ENCODE measurements around the gene TM4SF4.
"Not testable (repeated sequence)": the region's sequence is repeated elsewhere in the genome, so short reads cannot be mapped to it uniquely, and the experiment has no call there.

The TM4SF4 gene, protein sequence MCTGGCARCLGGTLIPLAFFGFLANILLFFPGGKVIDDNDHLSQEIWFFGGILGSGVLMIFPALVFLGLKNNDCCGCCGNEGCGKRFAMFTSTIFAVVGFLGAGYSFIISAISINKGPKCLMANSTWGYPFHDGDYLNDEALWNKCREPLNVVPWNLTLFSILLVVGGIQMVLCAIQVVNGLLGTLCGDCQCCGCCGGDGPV

DNA sequence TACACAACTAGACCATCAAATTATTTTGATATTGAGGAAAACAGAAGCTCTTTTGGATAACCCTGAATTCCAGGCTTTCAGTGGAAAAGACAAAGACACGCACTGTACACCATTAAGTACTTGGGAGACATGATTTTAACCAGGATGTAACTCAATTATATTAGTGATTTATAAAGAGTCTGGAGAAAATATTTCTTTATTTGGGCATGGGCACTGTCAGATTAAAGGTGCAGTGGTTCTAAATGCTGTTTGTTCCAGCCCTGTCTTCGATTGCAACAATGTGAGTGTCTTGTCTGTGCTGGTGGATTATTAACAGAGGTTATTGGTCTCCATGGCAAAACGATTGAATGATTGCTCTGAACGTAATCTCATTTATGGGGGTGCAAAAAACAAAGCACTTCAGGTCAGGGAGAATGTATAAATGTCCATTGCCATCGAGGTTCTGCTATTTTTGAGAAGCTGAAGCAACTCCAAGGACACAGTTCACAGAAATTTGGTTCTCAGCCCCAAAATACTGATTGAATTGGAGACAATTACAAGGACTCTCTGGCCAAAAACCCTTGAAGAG is at the start of gene TM4SF4:
Gene TM4SF4 (plus strand): TSS at position 448 of the 568 bp plus-strand sequence. CDS start 181 bp downstream, outside the sequence.
- DNase-seq, result no peak

DNA sequence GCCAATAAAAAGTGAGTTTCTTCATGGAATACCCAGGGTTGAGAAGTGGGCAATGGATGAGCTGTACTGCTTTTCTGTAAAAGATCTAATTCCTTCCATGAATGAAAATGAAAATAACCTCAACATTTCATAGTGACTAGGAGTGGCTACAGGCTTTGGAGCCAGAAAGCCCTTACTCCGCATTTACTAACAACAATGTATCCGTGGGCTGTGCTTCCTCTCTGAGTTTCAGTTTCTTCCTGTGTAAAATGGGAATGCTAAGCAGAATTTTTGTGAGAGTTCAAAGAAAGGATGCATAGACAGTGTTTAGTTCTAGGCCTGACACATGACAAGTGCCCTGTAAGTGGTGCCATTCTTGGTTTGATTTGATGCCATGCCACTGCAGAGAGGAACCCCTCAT is 49.6 kb upstream of the TM4SF4 start:
- DNase-seq, result no peak

DNA sequence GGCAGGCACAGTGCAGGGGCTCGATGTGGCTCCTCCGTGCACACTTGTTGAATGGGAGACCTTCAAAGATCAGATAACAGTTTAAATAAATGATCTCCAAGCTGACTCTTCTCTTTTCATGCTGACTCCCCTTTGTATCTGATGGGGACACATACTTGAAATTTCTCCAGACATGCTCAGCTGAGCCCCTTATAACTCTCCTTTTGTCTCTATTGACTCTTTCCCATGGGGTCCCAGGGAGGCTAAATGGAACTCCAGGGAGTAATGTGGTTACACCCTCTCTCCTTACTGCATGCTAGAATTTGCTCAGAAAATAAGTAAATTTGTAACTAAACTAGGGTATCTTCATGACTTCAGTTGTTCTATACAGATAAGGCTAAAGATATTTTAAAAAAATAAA is 48.2 kb upstream of the TM4SF4 start:
- DNase-seq, result no peak

DNA sequence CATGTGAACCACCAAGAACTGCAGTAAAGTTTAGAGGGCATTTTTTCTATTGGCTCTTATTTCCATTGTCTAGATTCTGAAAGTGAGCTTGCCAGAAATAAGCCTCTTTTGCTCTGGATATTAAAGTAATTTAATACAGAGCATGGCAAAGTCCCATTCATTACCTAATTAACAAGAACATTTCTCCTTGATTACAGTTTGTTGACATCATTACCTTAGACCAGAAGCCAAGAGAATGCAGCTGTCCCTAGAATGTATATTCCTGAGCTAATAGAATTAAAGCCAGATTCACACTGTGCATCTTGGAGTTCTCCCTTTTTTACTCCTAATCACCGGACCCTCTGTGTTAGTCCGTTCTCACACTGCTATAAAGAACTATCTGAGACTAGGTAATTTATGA is 46.4 kb upstream of the TM4SF4 start:
- no peak for DNase-seq

DNA sequence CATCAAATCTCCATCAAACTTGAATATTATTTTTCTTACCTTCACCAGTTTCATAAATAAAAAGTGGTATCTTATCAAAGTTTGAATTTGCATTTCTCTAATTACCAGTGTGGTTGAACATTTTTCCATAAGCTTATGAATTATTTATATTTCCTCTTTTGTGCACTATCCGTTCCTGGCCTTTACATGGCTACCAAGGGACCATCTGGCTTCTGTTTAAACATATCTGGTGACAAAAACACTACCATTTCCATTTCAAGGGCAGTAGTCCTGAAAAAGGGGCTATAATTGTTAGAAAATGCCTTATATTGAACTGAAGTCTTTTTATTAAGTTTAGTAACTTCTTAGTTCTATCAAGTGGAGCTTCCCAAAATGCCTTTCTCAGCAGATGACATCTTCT is 44.3 kb upstream of the TM4SF4 start:
- no peak for DNase-seq

DNA sequence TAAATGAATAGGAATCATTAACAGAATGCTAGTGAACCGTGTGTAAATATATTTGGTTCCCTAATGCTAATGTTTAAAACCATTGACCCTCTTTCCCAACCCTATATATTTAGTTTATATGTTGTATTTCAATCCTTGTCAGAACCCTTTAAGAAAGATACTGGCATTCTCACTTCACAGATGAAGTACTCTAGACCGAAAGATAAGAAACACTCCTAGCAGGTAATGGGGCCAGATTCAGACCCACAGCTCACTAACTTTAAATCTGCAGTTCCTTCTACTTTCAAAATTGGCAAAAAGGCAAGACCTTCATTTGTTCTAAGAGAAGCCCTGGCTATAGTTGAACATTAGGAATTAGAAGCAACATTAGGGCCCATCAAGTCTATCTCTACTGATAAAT is 42.3 kb upstream of the TM4SF4 start:
- no peak for DNase-seq

DNA sequence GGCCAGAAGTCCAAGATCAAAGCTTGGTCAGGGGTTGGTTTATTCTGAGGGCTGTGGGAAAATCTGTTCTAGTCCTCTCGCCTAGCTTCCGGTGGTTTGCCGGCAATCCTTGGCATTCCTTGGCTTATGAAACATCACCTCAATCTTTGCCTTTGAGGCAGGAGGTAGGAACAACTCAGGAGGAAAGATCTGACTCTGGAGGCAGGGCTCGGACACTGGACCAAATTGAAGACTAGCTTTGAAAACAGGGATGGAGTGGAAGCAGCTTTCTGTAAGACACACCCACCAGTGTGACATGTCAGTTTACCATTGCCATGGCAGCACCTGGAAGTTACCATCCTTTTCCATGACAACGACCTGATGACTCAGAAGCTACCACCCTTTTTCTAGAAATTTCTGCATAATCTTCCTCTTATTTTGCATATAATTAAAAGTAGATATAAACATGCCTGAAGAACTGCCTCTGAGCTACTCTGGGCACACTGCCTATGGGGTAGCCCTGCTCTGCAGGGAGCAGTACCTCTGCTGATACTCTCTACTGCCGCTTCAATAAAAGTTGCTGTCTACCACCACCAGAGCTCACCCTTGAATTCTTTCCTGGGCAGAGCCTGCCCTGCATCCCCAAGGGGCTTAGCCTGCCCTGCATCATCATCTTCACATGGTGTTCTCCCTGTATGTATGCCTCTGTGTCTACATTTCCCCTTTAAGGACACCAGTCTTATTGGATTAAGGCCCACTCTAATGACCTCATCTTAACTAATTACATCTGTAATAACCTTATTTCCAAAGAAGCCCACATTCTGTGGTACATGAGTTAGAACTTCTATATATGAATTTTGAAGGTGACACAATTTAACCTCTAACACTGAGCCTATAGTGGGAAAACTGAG is 38.3 kb upstream of the TM4SF4 start:
- no peak for DNase-seq

DNA sequence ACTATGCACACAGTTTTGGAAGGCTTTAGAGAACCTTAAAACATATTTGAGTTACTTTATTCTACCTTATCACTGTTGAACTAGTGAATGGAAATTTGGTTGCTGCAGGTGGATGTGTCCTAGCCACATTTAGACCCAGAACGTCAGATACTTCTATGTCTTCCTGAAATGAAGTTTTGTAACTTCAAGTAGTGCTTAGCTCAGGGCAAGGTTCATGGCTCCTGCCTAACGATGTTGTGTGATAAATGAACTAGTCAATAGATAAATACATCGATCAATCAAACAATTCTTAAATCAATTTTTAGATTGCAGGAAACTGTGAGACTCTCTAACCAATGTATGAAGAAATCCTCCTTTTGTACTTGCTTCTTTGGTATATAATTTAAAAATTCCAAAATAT is 37.2 kb upstream of the TM4SF4 start:
- DNase-seq, result no peak

DNA sequence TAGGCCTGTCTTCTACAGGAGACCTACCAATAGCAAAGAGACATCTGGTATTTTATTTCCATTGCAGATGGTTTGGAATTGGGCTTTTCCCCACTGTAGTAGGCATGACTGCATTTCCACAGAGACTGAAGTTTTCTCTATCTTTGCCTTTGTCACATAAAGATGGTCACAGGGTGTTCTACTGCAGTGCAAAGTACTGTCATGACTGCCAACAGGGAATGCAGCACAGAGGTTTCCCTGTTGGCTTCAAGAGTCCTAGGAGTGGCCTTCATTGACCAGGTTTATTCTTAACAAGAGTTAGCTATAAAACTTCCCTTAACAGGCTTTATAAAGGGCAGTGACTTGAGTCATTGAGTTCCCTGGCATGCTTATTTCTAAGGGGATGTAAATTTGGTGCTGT is 36.8 kb upstream of the TM4SF4 start:
- no peak for DNase-seq

DNA sequence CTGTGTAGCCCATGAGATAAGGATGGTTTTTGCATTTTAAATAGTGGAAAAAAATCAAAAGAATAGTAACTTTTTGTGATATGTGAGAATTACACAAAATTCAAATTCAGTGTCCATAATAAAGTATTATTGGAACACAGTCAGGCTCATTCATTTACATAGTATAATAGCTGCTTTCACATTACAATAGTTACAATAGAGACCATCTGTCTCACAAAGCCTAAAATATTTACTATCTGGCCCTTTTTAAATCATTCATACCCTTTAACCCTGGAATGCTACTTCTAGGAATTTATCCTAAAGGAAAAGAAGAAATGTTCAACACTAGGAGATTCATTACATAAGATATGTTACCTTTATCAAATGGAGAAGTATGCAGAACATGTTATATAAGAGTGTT is 35.5 kb upstream of the TM4SF4 start:
- no peak for DNase-seq

DNA sequence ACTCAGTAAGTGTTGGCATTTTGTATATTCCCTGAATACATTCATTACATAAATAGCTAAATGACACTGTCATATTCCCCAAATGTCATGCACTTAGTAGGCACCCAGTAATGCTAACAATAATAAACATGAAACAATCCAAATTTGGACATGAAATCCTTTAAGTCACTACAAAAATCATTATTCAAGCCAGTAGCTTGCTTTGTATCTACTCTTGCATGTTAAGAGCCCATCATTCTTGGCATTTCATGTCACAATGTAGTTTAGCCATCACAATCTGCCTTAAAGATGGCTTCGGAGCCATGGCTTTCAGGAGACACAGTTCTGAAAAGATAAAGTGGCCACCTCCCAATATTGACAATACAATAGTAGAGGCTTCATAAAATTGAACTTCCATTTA is 32.9 kb upstream of the TM4SF4 start:
- DNase-seq, result no peak

DNA sequence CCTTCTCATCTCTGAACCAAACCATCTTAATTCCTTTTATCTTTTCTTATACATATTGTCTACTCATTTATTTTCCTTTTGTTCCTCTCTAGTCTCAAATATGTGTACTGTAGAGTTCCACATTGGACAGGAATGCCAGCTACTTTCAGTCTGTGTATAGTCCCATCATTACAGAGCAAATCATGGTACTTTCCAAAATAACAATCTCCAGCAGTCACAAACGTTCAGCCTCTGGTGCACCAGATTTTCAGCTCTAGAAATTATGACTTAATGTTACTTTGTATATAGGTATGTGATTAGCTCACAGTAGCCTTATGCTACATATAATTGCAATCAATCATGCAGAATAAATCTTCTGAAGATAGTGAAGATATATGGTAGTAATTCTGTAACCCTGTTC is 32.5 kb upstream of the TM4SF4 start:
- DNase-seq, result no peak

DNA sequence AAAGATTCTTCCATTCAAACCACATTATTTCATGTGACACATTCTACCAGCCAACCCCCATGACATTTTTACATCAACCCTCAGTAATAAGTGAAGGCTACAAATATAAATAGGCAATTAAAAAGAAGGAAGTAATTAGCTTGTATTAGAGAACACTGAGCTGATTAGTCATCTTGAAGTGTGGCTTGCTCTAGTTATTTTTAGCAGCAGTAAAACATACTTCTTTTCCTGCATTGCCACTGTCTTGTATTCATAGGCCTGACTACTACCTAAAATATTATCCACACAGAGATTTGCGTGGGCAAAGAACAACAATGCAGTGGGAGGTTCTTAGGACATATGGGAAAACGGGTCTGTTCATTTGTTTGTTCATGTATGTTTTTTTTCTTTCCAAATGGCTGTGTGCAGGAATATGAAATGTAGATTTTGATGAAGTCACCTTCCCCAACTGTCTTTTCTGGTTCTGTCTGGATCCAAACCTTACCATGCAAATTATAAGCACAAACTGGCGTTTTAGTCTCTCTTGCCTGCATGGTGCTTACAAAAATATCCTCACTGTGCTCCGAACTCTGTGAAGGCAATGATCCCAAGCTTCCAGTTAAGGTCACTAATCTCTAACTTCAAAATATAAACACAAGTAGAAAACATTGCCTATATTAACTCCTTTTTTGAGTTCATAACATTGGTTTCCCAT is 31.5 kb upstream of the TM4SF4 start:
- no peak for DNase-seq

DNA sequence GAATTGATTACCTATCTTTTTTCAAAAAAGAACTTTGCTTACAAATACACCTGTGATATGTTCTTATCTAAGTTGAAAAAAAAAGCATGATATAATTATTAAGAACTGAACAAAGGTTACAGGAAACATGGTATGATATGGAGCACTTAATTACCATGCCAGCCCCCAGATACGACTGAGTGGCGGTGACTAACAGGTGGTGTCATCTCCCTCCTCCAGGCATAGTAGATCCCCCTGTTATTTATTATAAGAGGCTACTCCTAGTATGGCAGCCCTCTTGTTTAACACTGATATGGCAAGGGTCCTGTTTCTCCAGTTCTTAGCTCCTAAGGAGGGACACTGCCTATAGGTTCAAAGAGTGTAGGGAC is 31.0 kb upstream of the TM4SF4 start:
- no peak for DNase-seq

DNA sequence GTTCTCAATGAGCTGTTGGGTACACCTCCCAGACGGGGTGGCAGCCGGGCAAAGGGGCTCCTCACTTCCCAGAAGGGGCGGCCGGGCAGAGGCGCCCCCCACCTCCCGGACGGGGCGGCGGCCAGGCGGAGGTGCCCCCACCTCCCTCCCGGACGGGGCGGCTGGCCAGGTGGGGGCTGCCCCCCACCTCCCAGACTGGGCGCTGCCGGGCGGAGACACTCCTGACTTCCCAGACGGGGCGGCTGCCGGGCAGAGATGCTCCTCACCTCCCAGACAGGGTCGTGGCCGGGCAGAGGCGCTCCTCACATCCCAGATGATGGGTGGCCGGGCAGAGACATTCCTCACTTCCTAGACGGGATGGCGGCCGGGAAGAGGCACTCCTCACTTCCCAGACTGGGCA is 29.6 kb upstream of the TM4SF4 start:
- not testable (repeated sequence) for DNase-seq

DNA sequence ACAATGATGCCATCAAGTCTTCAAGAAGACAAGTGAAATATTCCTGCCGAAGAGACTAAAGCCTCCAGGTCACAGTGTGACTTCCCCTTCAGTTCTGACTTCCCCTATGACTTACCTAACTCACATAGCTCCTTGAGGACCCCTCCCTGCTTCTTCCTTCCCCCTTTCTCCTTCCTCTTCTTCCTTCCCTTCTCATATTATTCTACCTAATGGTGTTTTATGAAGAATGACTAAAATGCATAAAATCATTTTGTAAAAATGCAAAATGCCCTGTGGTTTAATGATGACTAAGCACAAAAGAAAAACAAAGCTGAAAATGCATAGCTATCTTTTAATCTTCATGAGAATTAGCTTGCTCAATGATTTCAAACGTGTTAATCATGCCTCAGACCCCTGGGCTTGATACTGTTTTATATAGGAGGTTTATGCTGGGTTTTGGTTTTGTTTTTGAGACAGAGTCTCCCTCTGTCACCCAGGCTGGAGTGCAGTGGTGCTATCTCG is 26.1 kb upstream of the TM4SF4 start:
- DNase-seq, result no peak

DNA sequence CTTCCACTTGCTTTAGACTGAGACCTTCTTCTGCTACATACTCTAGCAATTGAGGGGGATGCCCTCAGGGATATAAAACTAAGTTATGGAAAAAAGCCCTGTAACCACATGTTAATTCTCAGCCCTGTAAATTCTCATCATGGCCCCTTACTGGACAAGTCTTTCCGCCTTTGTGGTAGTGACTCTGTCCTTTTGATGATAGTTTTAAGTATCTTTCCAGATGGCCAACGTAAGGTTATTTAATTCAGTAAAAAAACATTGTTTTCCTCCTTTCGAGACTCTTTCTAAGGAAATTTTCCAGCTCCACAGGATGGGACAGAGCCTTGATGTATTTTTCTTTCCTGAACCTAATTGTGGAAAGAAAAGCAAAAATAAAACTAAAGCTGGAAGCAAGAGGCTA is 25.3 kb upstream of the TM4SF4 start:
- DNase-seq, result no peak

DNA sequence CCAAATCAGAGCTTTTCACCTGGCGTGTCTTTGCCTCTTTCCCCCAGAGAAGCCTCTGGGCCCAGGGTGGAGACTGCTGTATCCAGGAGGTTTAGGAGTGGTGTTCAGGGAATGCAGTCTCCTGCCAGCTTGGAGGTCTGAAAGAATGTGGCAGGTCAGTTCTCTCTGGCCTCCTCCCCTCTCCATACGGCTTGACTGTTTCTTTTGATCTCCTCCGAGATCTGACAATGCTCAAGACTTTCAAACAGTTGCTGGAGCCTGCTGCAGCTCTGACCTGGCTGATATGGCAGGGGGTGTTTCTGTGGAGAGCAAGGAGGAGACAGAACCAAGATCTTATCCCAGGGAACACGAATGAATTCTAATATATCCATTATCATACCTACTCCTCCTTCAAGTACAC is 24.7 kb upstream of the TM4SF4 start:
- no peak for DNase-seq

DNA sequence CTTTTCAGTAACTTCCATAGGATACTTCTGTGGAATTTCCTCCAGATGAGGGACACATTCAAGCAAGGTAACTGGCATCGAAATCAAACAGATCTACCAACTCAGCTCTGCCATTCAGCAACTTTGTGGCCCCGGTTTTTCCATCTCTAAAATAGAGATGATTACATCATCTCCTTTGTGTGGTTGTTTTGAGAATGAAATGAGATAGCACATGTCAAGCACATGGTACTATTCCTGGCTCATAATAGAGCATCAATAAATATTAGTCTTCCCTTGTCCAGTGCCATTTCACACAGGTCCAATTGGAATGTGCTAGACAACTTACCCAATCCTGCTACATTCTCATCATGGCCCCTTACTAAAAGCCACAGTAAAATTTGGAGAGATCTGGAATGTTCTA is 24.2 kb upstream of the TM4SF4 start:
- no peak for DNase-seq

DNA sequence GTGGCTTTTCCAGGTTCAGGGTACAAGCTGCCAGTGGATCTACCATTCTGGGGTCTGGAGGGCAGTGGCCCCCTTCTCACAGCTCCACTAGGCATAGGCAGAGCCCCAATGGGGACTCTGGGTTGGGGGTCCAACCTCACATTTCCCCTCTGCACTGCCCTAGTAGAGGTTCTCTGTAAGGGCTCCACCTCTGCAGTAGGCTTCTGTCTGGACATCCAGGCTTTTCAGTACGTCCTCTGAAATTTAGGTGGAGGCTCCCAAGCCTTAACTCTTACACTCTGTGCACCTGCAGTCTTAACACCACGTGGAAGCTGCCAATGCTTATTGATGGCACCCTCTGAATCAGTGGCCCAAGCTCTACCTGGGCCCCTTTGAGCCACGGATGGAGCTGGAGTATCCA is 22.5 kb upstream of the TM4SF4 start:
- DNase-seq, result no peak

DNA sequence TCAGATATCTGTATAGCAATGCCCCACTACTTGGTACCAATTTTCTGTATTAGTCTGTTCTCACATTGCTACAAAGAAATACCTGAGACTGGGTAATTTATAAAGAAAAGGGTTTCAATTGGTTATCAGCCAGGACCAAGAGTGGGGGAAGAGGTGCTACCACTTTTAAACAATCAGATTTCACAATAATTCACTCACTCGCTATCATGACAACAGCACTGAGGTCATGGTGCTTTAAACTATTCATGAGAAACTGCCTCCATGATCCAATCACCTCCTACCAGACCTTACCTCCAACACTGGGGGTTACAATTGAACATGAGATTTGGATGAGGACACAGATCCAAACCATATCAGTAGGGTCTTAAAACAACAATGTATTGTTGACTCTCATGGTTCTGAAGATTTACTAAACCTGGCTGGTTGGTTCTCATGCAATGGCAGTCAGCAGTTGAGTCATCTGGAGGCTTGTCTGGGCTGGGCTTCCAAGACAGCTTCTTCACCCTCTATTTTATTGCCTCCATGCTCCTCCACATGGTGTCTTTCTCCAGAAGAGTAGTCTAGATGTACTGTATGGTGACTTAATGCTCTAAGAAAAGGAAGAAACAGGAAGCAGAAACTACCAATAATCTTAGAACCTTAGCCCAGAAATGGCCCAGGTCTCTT is 21.2 kb upstream of the TM4SF4 start:
- DNase-seq, result no peak

DNA sequence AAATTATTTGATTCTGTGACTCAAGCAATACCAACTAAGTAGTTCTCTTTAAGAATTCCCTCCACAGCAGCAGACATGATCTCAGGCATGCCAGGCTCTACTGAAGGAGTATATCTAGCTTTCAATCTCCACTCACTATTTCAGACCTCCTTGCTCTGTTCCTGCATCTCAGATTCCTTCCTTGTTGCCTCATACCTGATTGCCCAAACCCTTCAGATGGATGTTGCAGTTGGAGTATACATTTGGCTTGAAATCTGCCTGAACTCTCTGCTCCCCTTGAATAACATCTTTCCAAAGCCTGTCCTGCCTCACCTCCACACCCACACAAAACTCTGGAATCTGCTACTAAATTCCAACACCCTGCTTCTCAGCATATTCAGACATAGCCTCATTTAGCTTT is 19.8 kb upstream of the TM4SF4 start:
- no peak for DNase-seq

DNA sequence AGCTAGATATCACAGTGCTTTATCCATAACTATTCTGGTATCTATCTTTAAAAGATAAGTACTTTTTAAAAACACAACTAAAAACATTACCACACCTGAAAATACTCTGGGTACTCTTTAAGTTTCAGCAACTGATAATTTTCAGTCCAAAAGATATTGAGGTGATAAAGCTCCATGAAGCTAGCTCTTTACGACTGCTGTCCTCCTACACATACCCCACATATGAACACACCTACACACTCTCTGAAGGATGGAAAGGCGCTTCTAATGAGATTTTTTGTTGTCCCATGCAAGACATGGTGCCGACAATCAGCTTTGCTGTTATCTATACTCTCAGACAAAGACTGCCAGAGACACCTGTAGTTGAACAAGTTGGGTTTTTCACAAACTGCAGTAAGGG is 19.1 kb upstream of the TM4SF4 start:
- DNase-seq, result no peak
